RKO (cell line): Measurements from ENCODE around the gene DIAPH3.

ENCODE experiments used
- DNase-seq: peaks from one replicate; pipeline ENCODE4 v3.0.0-alpha.2; 2016; ENCODE audit warnings: low spot score

Gene DIAPH3

GRCh38 chr13:59771272-59771671 is 392.5 kb downstream of the DIAPH3 start:
- DNase-seq = peak; percentile 41

DNA sequence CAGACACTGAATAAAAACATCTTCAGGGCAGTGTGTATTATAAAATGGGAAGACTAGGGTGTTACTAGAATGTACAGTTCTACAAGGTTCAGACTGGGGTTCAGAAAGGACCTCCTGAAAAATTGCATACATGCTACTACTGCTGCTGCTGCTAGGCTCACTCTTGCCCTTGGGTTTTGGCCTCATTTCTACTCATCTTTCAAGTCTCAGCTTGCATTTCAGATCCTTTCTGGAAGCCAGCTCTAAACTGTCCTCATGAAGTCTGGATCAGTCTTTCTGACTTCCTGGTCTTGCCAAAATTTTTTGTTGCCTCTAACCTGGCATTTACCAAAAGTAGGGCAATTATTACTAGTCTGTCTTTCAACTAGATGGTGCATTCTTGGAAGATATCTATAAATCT is 393.3 kb downstream of the DIAPH3 start:
- no peak for DNase-seq

- no peak for DNase-seq
Measured at GRCh38 chr13:59766236-59766635, 397.5 kb downstream of the DIAPH3 start.

- DNase-seq = peak; percentile 41
Measured at GRCh38 chr13:59755632-59756290, 408.0 kb downstream of the DIAPH3 start.

GRCh38 chr13:59754411-59754810 is 409.3 kb downstream of the DIAPH3 start:
- no peak for DNase-seq

DNA sequence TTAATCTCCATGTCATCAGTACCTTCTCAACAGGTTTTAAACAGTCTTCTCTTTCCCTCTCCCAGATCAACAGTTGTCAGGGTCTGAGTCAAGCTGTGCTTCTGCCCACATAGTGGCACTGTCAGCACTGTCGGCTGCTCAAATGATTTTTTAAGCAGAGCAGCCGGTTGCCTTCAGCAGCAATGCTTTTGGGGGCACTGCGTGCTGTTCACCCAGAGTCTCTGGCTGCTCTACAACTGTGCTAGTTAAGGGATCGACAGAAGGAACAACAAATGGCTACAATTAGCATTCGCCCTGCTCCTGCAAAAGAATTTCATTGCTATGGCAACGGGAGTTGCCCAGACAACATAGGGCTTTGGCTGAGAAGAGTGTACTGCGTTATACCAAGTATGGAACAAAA is 412.9 kb downstream of the DIAPH3 start:
- DNase-seq = no peak

GRCh38 chr13:59748046-59748445 is 415.7 kb downstream of the DIAPH3 start:
- no peak for DNase-seq

DNA sequence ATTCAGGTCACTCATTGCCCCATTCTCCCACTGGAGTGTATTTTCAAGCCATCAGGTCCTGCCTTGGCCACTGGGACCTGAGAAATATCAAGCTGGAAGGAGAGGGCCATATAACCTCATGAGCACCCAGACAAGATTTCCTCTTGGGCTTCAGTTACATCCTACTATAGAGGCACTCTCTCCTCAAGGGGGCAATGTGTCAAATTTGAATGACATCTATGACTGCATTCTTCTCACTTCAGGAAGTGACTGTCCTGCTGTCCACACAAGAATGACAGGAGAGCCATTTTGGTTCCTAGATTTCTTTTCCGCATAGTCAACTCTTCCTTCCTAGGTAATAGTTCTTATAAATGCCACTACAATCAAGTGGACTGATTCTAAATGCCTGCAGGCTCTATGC is 416.2 kb downstream of the DIAPH3 start:
- DNase-seq = peak; percentile 35

DNA sequence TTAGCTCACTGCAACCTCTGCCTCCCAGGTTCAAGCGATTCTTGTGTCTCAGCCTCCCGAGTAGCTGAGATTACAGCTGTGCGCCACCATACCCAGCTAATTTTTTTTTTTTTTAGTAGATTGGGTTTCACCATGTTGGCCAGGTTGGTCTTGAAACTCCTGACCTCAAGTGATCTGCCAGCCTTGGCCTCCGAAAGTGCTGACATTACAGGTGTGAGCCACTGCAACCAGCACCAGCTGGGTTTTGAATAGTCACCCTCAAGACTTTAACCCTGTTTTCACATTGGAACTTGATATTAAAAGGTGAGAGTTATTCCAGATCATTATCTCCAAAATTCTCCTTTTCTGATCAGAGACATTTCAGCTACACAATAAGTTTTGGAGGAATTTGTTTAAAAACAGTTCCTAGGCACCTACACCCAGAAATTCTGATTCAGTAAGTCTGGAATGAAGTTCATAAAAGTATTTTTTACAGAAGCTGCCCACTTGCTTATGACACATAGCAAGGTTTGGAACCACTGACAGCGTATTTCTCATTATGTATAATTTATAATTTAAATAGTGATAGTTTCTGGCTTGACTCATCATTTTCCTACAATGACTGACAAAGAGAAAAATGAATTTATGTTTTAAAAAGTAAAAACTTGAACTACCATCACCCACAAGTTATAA is 417.3 kb downstream of the DIAPH3 start:
- peak; percentile 14 for DNase-seq

GRCh38 chr13:59745392-59745788 is 418.3 kb downstream of the DIAPH3 start:
- no peak for DNase-seq

DNA sequence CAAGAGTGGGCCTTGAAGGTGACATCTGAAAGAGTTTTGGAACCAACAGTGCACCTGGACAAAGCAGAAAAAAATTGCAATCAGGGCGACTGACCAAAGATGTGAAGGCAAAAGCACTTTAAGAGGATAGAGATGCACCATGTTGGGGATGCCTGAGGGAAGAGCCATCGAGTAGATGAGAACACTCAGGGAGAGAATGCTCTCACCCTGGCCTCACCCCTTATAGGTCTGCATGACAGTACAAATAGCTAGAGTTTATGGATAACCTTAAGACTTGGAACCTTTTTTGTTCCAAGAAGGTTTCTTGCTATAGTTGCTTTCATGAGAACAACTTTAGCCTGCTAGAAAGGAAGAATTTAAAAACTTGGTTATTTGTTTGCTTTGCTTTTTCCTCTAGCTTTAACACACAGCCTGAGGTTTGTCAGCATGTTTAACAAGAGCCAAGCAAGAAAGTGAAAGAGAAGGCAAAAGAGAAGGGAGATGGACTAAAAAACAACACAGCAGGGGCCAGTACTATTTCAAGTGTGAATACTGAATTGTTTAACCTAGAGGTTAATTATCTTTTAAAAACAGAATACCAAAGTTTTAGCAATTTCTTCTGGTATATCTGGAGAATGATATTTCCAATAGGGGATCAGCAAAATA is 418.9 kb downstream of the DIAPH3 start:
- DNase-seq = no peak

DNA sequence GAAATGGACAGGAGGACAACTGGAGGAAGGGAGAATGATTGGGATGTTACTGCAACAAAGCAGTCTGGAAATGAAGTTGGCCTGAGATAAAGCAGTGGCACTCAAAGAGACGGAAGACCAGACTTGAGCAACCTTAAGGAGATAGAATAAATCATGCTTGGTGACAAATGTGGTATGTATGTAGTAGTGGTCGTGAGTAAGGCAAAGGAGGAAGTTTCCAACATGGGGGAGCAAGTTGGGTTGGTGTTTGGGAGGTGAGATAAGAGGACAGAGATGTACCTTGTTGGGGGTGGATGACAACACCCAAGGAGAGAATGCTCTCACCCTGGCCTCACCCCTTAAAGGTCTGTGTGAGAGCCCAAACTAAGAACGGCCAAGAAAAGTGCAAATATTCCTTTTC is 420.5 kb downstream of the DIAPH3 start:
- DNase-seq = no peak

DNA sequence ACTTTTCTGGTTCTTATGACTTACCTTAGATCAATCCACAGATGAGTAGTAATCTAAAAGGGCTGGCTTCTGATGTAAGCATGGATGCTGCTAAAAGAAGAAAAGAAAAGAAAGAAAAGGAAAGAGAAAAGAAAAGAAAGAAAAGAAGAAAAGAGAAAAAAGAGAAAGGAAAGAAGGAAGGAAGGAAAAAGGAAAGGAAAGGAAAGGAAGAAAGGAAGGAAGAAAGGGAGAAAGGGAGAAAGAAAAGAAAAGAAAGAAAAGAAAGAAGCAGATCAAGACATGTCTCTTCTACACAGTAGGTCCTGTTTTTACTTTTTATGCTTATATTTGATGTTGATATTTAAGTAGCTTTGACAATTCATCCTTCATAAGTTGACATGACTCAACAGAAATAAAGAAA is 421.3 kb downstream of the DIAPH3 start:
- no peak for DNase-seq

DNA sequence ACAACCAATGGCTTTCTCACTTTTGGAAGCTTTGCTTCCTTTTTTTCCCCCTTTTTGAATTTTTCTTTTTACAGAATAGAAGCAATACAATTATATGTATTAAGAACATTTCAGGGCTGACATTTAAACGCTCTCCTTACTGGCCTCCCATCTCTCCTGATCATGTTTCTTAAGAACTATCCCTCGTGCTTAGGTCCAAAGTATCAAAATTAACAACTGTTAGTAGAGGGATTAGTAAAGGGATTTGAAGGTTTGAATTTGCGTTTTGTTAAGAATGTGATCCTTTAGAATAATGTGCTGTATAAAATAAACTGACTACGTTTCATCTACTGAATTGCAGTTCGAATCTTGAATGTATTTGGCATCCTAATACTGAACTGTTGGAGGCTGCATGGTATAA is 424.8 kb downstream of the DIAPH3 start:
- DNase-seq = no peak

DNA sequence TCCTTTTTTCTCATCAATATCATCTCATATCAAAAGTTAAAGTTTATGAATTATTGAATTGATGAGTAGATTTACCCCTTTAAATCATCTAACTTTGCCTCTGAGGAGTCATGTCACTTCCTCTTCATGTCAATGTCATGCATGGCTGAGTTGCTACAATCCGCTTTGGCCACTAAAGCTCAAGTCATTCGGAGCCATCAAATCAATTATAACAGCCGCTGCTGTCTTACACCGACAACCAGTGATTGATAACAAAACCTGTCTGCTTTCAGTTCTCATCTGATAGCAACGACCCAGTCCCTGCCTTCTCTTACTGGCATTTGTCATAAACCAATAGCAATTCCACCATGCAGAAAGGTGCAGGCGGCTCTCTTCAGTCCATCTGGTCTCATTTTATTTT is 429.3 kb downstream of the DIAPH3 start:
- no peak for DNase-seq

- DNase-seq = no peak
Measured at GRCh38 chr13:59733744-59734143, 430.0 kb downstream of the DIAPH3 start.

DNA sequence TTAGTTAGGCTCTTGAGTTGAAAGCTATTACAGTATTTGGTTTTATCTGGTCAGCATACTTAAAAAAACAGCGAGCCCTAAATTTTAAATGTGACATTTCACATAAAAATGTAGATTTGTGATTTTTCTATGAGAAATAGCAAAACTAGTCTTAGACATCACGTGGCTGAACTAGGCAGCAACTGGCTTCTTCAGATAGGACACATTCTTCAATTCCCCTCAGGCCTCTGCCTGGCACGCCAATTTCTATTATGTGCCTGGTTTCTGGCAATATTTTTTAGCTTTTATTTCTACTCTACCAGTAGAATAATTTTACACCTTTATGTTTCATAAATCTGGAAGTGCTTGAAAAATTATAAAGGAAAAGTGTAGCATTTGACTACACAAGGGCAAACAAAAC is 433.7 kb downstream of the DIAPH3 start:
- no peak for DNase-seq

GRCh38 chr13:59728896-59729545 is 434.7 kb downstream of the DIAPH3 start:
- no peak for DNase-seq

DNA sequence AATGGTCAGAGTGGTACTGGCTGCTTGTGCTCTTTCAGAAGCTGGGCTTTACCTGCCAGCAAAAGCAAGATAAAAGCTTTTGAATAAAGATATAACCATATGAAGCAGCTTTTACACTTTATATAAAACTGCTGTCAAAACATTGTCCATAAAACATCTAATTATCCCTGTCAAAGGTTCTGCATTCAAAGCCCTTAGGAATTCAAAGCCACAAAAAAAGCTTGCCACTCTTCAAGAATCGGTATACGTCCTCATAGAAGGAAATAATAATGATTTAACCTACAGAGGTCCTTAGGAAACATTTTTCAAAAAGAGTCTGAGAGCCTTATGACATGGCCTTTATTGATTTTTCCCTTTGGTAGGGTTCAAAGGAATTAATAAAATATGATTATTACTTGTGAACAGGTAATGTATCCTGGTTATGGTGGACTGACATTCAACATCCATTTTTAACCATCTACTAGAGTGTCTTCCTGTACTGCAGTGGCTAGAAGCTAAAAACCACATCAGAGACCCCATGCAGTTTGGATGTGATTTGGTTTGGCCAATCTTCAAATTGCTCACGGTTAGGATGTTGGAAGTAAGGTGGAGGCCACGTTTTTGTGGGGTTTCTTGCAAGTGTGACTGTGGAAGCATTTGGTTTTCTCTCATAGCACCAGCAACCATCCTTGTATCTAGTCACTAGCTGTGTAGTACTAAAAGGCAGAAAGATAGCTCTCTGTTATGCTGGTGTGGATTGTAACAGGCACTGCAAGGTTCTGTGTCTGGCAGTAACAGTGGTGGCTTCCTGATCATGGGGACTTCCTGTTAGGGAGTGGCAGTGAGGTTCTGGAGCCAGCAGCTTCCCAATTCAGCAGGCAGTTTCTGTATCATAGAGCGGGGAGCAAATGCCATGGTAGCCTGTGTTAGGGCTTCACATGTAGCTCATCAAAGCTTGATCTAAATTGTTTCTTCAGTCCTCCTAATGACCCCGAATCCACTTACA is 441.5 kb downstream of the DIAPH3 start:
- no peak for DNase-seq

GRCh38 chr13:59715611-59716010 is 448.1 kb downstream of the DIAPH3 start:
- no peak for DNase-seq

DNA sequence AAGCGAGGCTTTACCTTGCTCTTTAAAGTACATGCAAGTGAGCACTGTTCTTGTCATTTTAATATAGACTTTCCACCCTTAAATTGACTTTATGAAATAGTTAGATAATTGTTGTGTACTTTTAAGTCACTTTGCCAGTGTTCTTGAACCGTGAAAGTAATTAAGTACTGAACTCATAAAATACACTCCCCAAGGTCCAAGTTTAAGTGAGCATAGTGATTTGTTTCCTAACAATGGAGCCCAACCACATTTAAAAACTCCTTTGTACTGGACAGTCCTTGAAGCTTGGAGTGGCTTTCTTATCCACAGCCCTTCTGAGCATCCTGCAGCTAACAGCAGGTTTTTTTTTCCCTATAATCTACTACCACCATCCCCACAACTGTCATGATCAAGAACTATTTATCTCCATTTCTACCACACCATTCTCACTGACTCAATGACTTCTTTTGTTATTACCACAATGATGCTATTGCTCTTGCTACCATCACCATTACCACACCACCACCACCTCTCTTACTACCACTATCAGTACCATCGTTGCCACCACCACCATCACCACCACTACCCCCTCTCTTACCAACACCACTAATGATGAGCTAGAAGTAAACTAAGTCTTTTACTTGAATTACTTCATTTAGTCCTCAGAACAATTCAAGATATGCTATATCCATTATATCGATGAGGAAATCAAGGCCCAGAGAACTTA is 452.6 kb downstream of the DIAPH3 start:
- no peak for DNase-seq
